NCI-H128 (cell line): Measurements from ENCODE around the gene BACE2.

Experiments used
- DNase-seq: peaks from one replicate; lab custom pipeline; 2025; ENCODE audit not compliant: unreplicated experiment; lab: John Stamatoyannopoulos, UW

BACE2 gene

DNA sequence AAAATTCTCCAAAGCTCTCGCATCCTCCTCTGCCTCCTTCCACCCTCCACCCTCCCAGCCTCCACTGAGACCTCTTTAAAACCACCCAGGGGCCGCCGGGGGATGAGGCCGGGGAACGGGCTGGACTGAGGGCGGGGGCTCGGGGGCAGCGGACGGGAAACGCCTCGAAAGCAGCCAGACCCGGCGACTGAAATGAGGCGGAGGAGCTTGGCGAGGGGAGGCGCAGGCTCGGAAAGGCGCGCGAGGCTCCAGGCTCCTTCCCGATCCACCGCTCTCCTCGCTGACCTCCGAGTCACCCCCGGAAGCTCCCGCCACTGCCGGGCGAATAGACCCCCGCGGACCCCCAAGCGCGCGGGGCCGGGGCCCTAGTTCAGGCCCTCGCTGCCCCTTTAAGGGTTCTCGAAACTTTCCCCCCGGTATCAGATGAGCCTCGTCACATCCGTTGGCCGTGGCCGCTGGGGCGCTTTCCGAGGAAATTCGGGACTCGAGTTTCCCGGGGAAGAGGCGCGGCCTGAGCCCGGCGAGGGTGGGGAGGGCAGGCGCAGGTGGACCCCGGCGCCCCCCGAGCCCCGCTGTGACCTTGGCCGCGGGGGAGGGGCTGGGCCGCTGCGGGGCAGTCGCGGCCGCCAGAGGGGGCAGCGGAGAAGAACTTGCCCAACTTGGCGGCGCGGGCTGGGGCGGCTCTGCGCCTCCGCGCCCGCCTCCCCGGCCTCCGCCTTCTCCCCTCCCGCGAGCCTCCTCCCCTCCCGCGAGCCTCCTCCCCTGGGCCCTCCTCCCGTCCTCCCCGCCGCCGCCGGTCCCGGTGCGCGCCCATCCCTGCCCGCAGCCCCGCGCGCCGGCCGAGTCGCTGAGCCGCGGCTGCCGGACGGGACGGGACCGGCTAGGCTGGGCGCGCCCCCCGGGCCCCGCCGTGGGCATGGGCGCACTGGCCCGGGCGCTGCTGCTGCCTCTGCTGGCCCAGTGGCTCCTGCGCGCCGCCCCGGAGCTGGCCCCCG is at the start of gene BACE2:
BACE2 (plus strand) TSS at position 813 of the 995 bp plus-strand sequence; CDS start at position 917, 104 bp downstream.
- no peak for DNase-seq

DNA sequence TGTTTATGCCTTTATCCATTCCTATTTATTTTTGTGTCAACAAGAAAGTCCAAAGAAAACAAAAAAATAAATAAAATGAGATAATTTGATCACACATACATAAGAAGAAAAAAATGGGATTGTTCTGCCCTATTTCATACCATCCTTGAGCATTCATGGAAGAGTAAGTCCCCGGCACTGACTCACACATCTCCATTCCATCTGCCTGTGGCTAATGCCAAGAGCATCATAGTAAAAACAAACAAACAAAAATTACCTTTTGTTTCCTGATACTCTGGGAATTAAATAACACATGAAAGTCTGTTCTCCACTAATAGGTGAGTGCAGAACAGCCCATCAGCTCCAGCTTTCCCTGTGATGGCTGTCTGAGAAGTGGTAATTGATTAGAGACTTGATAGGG is 48.1 kb upstream of the BACE2 start:
- no peak for DNase-seq

GRCh38 chr21:41120997-41121396 is 47.0 kb upstream of the BACE2 start:
- no peak for DNase-seq

GRCh38 chr21:41121785-41122415 is 46.1 kb upstream of the BACE2 start:
- peak; percentile 60 for DNase-seq

DNA sequence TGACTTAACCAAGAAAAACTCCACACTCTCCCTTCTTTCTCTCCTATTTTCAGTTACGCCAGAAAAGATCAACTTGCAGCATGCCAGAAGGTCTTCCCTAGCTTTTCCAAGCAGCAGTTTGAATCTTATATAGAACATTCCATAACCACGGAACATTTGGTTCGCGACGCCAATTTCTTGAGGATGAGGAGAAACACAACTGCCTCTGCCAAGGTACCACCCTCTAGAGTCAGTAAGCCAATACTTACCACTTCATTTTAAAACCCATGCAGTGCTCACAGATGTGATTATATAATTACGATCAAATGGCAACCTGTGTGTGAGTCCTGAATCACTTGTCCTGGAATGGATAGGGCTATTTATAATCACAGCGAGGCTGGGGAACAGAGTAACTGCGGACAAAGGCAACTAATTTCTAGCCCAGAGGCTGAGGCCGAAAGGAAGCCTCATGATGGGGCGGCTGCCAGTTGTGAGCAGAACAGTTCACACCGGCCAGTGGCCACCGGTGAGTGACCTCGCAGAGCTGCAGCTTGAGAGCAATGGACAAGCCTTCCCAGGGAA is 43.2 kb upstream of the BACE2 start:
- DNase-seq: no peak

- DNase-seq: no peak
Observed at GRCh38 chr21:41128981-41129380, 39.0 kb upstream of the BACE2 start.

DNA sequence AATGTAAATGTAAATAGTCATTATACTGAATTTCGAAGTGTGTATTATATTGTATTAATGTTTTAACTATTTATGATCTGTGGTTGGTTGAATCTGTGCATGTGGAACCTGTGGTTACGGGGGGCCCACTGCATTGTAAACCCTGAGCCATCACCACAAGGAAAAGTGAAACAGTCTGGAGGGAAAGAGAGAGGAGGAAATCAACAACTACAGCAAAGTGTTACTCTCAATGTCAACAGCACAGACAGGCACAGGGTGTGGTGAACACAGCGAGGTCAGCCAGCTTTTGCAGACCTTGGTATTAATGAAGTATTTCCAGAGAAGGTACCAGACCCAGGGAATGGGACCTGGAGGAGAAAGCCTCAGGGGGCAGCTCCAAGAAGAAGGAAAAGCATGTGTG is 37.1 kb upstream of the BACE2 start:
- no peak for DNase-seq

DNA sequence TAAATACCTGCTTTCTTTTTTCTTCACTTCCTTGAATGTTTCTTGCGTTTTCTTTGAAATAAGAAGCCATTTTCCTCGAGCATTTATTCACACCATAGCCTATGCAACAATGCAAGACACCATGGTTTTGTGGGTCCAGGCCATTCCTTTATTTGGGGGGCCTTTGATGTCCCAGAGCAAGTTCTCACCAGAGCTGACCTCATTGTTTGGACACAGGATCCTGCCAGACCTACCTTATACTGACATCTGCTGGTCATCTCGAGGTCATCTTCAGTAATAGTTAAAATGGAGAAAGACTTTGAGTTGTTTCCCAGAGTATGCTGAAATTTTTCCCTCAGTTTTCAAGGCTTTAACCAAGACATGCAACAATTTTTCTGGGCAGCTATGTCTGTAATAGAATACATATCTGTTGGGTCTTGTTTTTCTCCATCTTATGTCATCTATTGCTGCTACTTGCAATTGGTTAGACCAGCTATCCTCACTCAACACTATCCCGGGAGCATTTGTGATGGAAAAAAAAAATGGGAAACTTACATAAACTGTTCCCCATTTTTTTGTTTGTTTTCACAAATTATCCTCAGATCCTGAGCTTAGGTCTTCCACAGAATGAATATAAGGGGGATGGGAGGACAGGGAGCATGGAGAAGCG is 34.0 kb upstream of the BACE2 start:
- no peak for DNase-seq

GRCh38 chr21:41135746-41136145 is 32.2 kb upstream of the BACE2 start:
- no peak for DNase-seq

DNA sequence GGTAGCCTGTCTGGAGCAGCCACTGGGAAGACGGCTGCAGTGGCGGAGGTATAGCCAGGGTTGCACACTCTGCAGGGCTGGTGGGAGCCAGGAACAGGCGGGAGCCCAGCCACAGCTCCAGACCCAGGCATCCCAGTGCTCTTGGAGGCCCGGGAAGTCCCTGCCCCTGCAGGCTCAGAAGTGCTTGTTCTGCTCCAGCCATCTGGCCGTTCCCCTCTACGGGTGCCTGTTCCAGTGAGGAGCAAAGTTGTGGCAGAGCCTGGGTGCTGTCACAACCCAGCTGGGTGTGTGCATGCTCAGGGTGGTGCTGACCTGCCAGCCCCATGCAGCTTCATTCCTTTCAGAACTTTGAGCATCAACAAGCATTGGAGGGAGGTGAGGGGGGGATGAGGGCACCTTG is 31.7 kb upstream of the BACE2 start:
- DNase-seq: no peak

DNA sequence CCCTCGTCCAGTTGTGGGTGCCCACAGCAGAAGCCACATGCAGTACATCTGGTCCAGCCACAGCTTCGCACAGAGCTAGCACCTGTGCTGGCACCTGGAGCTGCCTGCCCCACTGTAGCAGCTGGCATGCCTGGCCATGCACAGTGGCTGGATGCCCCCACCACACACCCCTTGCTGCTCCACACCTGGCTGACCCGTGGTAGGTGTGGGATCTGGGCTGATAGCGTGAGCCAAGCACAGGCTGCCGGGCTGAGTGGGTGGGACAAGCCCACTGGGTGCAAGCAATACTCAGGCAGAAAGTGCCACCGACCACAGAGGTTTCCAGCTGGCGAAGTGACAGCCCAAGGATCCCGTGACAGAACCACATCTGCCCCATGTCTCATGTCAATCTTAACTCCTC is 30.6 kb upstream of the BACE2 start:
- DNase-seq: no peak

- DNase-seq: no peak
Observed at GRCh38 chr21:41137889-41138288, 30.1 kb upstream of the BACE2 start.

DNA sequence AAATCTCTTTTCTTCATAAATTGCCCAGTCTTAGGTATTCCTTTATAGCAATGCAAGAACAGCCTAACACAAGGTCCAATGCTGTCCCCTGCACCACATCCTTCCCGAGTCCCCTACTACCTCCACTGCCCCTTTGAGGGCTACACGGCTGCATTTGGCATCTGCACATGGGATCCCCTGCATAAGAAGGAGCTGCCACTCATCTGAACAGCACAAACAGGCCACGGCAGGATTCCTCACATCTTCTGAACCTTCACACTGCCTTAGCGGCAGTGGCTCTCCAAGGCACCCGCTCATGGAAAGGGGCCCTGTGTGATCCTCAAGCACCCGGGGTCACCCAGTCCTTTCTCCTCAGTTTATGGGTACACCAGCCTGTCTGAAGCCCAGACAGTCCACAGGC is 29.2 kb upstream of the BACE2 start:
- DNase-seq: no peak

- DNase-seq: no peak
Observed at GRCh38 chr21:41139275-41139674, 28.7 kb upstream of the BACE2 start.

GRCh38 chr21:41139951-41140350 is 28.0 kb upstream of the BACE2 start:
- no peak for DNase-seq

- DNase-seq: no peak
Observed at GRCh38 chr21:41141031-41141457, 26.9 kb upstream of the BACE2 start.

- DNase-seq: no peak
Observed at GRCh38 chr21:41142051-41142795, 25.7 kb upstream of the BACE2 start.

DNA sequence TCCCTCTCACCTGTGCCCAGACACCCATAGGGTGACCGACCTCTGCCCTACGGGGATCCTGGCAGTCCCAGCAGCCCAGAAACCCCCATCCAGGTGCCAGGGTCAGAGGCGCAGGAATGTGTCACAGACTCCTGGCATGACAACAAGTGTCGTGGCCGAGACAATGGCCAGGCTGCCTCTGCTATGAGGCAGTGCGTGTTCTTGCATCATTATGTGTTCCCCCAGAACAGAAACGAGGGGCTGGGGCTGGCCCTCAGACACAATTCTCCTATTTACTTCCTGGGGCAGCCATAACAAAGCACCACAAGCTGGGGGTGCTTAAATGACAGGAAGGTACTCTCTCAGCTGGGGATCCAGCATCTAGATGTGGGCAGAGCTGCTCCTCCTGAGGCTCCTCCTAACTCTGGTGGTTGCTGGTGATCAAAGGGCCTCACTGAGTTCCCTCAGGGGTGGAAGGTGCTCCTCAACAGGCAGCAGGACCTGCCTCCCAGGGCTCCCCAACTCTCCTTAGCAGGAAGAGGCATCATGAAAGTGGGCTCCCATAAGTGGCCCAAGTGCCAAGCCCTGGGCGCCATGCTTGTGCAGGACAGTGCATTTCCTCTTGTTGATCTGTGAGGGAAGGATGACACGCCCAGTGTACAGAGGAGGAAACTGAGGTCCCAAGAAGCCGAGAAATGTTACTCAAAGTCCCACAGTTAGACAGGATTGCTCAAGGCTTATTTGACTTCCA is 24.2 kb upstream of the BACE2 start:
- no peak for DNase-seq

GRCh38 chr21:41147096-41147978 is 20.6 kb upstream of the BACE2 start:
- no peak for DNase-seq
